Measurements from ENCODE around the gene C22orf31.

DNA sequence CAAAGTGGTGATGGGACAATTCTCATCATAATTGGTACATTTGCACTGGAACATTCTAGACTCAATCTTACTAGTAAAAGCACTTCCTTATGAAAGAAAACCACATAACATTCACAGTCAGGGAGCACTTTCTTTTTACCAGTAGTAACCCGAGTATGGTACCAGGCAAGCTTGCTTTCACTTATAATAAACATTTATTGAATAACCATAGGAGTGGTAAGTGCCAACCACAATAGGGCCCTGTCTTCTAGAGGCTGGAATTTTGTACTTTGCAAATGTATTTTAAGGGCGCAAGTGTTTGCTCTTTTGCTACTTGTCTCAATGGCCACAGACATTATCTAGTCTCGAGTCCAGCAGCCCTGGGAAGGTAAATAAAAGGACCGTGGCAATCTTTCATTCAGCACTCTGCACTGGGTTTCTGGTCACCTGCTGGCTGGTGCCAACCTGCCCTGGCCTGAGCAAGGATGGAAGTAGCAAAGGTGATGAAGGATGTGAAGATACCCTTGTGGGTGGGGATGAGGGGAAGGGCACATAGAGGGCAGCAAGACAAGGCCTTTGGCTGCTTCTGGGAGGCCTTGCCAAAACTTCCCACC is 24.2 kb downstream of the C22orf31 start:
- TF ChIP-seq, protein P1, sequence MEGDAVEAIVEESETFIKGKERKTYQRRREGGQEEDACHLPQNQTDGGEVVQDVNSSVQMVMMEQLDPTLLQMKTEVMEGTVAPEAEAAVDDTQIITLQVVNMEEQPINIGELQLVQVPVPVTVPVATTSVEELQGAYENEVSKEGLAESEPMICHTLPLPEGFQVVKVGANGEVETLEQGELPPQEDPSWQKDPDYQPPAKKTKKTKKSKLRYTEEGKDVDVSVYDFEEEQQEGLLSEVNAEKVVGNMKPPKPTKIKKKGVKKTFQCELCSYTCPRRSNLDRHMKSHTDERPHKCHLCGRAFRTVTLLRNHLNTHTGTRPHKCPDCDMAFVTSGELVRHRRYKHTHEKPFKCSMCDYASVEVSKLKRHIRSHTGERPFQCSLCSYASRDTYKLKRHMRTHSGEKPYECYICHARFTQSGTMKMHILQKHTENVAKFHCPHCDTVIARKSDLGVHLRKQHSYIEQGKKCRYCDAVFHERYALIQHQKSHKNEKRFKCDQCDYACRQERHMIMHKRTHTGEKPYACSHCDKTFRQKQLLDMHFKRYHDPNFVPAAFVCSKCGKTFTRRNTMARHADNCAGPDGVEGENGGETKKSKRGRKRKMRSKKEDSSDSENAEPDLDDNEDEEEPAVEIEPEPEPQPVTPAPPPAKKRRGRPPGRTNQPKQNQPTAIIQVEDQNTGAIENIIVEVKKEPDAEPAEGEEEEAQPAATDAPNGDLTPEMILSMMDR (IDR thresholded peaks at IDR 0.05; ENCODE audit: low read depth, low read length, poor library complexity, severe bottlenecking): no peak
- no peak for TF ChIP-seq EZH2phosphoT487 (IDR thresholded peaks at IDR 0.05; ENCODE audit: borderline replicate concordance, low read length)

All from DOHH2 (cell line).